Activated effector memory CD4-positive, alpha-beta T cell treated with Interleukin-2 at 50 U/mL for 16 hours (primary cell): ENCODE results near the gene PRM2.

Source experiments
- DNase-seq: peaks from one replicate; pipeline ENCODE4 v3.0.0-alpha.2; 2020

The PRM2 gene

DNA sequence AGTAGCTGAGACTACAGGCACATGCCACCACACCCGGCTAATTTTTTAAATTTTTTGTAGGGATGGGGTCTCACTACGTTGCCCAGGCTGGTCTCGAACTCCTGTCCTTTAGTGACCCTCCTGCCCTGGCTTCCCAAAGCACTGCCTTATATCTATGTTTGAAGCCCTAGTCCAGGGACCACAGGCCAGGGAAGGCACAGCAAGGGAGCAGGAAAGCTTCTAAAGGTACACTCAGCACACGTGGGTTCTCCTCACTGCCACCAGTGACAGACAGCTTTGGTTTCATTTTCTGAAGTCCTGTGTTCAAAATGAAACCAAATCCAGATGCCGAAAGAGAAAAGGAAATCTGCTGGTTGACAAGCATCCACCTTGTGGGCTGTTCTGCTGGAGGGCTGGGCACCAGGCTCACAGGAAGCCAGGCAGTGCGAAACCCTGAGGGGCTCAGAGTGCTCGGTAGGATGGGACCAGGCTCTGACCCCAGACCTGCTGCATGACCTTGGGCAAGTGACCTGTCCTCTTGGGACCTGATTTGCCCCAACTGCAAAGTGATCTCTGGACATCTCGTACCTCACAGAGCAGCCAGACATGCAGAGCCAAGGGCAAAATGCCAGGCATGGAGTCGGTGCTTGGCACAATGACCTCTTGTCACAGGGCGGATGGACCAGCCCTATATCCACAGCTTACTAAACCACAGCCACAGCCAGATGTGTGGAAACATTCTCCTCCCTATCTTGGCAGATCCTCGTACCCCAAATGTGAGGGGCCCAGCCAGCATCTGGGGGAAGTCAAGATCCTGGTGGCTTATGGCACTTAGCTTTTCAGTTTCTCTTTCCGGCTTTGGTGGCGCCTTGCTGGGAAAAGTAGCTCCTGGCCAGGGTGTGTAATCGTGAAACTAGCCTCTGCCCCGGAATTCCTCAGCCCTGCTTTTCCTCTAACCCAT lies 17.5 kb downstream of the PRM2 start:
- DNase-seq, result no peak

GRCh38 chr16:11257131-11257938 lies 18.9 kb downstream of the PRM2 start:
- peak; percentile 46 for DNase-seq

- peak; percentile 23 for DNase-seq
These were observed 19.6 kb downstream of the PRM2 start for GRCh38 chr16:11256661-11257130.

DNA sequence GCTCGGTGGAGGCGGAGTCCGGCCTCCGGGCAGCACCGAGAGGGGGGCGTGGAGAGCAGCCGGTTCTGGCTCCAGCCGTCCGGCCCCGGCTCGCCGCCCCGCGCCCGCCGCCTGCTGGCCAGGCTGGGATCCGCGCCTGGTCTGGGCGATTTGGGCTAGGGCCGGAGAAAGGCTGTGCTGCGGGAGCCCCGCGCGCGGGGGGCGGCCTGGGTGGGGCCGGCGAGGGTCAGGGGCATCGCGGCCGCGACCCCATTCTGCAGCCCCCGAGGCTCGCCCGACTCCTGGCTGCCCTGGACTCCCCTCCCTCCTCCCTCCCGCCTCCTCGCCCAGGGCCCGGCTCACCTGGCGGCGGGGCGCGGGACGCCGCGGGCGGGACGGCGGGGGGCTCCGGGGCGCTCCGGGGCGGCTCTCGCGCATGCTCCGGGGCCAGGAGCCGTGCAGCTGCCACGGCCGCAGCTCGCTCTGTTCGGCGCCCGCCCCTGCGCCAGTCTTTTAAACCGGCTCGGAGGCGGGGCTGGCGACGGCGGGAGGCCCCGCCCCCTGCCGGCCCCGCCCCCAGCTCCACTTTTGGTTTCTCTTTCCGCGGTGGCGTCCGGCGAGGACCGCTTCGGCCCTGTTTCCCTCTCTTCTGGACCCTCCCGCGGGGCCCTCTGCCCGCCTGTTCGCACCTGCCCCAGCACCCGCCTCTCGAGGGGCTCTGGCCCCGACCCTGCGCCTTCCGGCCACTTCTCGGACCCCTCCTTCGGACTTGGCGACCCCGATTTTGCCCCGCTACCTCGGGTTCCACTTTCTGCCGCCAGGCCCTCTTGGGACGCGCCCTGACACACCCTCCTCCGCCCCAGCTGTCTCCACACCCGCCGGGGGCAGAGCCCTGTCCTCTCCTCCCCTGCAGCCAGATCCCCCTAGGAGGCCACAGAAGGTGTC lies 20.3 kb downstream of the PRM2 start, which contains the start of gene SOCS1:
Gene SOCS1 (minus strand): TSS at position 468 of the 924 bp plus-strand sequence. CDS start 726 bp downstream, outside the sequence.
- DNase-seq, result peak; percentile 84

- peak; percentile 61 for DNase-seq
These were observed 21.2 kb downstream of the PRM2 start for GRCh38 chr16:11254913-11255736.

GRCh38 chr16:11253995-11254912 lies 22.0 kb downstream of the PRM2 start:
- no peak for DNase-seq

GRCh38 chr16:11253009-11253994 lies 23.0 kb downstream of the PRM2 start:
- DNase-seq, result peak; percentile 25

GRCh38 chr16:11252482-11252931 lies 23.8 kb downstream of the PRM2 start:
- DNase-seq, result no peak

- DNase-seq, result peak; percentile 71
These were observed 24.5 kb downstream of the PRM2 start for GRCh38 chr16:11251525-11252481.

GRCh38 chr16:11250786-11251524 lies 25.3 kb downstream of the PRM2 start:
- DNase-seq, result no peak

DNA sequence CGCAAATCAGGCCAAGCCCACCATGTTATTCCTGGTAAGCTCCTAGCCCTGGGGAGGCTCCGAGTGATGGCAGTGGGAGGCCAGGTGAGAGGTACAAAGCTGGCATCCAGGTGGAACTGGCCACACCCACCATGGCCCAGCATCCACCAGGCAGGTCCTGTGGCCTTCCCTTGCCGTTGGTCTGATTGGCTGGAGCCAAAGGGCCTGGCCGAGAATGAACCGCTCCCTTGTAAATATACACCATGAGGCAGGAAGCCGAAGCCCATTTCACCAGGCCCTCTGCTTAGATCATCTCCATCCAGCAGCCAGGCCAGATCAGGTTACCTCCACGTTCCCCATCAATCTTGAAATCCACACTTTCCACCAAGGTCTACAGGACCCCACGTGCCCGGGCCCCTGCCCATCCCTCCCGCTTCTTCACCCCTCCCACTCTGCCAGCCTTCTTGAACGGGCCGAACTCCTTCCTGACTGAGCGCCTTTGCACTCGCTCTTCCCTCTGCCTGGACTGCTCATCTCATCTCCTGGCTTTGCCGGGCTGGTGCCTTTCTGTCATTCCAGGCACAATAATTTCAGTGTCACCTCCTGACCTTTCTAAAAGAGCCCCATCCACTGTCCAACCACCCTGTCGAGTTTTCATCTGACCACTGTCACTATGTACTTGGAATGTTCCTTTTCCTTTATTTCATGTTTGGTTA lies 26.0 kb downstream of the PRM2 start:
- no peak for DNase-seq

- DNase-seq, result no peak
These were observed 26.8 kb downstream of the PRM2 start for GRCh38 chr16:11249233-11250061.

DNA sequence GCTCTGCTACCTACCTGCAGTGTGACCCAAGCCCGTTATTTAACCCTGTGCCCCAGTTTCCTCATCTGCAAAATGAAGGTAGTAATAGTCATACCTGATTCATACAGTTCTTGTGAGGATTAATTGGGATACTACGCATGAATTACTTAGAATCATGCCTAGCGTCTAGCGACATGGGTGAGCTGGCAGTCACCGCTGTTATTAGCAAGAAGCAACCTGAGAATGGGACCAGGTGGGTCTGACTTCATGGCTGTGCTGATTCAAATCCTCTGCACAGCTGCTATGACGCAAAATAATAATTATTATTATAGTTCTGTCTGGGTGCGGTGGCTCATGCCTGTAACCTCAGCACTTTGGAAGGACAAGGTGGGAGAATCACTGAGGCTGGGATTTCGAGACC lies 28.1 kb downstream of the PRM2 start:
- no peak for DNase-seq

- DNase-seq, result no peak
These were observed 30.3 kb downstream of the PRM2 start for GRCh38 chr16:11245988-11246387.

DNA sequence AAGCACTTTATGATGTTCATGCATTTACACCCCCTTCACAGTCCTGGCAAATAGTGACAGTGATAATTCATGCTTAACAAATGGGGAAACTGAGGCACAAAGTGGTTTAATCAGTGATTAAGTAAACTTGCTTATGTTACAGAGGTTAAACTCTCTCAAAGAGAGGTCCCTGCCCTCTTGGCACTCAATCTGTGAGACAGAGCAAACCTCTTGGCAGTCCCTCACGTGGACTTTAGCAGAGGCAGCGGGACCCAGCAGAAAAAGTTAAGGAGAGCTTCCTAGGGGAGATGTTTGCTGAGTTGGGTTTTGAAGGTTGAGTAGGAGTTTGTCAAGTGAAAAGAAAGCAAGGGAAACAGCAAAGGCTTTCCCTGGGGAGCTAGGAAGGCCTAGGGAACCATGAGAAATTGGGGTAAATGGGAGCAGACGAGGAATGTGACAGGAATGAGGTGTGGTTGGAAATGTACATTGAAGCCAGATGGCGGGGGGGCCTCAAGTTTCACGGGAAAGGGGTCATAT lies 31.0 kb downstream of the PRM2 start:
- no peak for DNase-seq
